ENCODE measurements around the gene NAIF1. TPM values are rescaled to one million over a fixed set of nuclear protein-coding genes. Genes with fewer than 3 reads are reported as not detected.

Gene NAIF1
- total RNA-seq, 1 donor from 2014 or later: 13.3 TPM

DNA sequence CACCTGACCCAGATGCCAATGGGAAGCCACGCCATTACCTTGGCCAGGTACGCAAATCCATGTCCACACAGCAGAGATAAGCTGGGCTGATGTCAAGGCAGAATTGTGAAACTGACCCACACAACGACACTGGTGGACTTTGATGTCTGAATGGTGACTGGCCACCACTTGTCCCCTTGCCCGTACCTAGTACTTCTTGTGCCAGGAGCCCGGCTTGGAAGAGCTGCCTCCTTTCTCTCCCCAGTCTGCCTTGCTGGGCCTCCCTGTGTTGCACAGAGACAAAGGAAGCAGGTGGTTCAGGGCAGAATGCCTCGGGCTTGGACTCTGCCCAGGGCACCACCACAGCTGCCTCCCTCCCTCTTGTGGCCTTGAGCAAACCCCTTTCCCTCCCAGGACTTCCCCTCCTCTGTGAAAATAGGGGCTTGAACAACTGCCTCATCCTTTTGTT lies 37.1 kb upstream of the NAIF1 start:
- Histone ChIP-seq H3K36me3 (peaks cover 4 to 70% of the 10 kb centered on the region in 2 donors), H3K27me3 (no peaks in the 10 kb centered on the region), H3K4me3 (no peak overlapping the region), H3K27ac (peak overlapping the region; percentile 91), H3K4me1 (peaks cover 47% of the 10 kb centered on the region), H3K9me3 (no peaks in the 10 kb centered on the region)
- intact Hi-C loops (cut with DNase I): no loop called here
- DNase-seq (ENCODE audit: extremely low spot score in 2 of 2): no peak
- TF ChIP-seq CTCF (IDR thresholded peaks at IDR 0.05) (no peak), POLR2AphosphoS5 (IDR thresholded peaks at IDR 0.05; ENCODE audit: insufficient read depth in 1 of 2, low read depth in 1 of 2) (no peak), POLR2A (IDR thresholded peaks at IDR 0.05) (no peak)

DNA sequence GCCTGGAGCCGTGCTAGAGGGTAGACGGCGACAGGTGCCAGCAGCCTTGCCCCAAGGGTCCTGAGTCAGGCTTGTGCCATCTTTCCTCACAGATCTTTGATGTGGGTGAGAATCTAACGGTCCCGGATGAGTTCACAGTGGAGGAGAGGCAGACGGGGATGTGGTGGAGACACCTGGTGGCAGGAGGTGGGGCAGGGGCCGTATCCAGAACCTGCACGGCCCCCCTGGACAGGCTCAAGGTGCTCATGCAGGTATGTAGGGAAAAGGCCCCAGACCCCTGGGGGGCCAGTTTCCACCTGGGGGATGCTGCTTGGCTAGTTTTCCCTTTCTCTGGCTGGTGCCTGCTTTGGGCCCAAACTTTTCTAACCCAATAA lies 36.5 kb upstream of the NAIF1 start:
- H3K36me3 ChIP-seq: peaks cover 4 to 64% of the 10 kb centered on the region in 2 donors
- H3K27ac ChIP-seq: peak overlapping the region; percentile 91
- intact Hi-C loops (cut with DNase I): no loop called here
- no peak overlapping the region for H3K4me3 ChIP-seq
- no peaks in the 10 kb centered on the region for H3K9me3 ChIP-seq
- H3K27me3 ChIP-seq: no peaks in the 10 kb centered on the region
- no peak for TF ChIP-seq CTCF (IDR thresholded peaks at IDR 0.05)
- no peak for TF ChIP-seq POLR2AphosphoS5 (IDR thresholded peaks at IDR 0.05; ENCODE audit: insufficient read depth in 1 of 2, low read depth in 1 of 2)
- no peak for TF ChIP-seq POLR2A (IDR thresholded peaks at IDR 0.05)
- no peak for DNase-seq (ENCODE audit: extremely low spot score in 2 of 2)
- H3K4me1 ChIP-seq: peaks cover 53% of the 10 kb centered on the region

DNA sequence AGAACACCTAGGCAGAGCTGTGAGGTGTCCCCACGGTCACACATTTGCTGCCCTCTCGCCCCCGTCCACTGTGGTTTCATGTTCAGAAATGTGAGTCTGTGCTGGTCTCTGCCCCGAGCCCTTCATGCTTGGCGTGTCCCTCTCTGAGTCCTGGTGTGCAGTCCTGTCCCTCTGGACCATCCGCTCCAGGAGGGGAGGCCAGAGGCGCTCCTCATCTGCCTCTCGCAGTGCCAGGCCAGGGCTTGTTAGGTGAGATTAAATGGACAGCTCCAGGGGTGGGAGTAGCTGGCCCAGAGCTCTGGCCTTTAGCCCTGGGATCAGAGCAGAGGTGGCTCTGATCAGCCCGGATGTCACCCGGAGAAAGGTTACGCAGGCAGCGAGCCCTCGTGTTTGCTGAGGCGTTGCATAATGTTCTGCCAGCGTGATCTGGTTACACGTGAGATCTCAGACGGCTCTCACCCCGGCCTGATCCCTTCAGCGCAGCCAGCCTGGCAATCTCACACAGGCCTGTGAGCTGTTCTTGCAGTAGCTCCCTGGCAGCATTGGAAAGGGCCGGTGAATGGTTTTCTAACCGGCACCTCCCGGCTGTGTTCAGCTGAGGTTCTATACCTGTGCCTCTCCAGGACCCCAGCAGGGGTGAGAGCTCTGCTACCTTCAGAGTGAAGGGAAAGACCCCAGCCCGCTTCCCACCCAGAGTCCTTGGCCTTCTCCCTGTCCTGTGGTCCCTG lies 35.9 kb upstream of the NAIF1 start:
- DNase-seq (ENCODE audit: extremely low spot score in 2 of 2): no peak
- peaks cover 4 to 59% of the 10 kb centered on the region in 2 donors for H3K36me3 ChIP-seq
- no peaks in the 10 kb centered on the region for H3K27me3 ChIP-seq
- H3K4me1 ChIP-seq: peaks cover 57% of the 10 kb centered on the region
- H3K27ac ChIP-seq: peak overlapping the region; percentile 91
- no peak overlapping the region for H3K4me3 ChIP-seq
- no peaks in the 10 kb centered on the region for H3K9me3 ChIP-seq
- intact Hi-C loops (cut with DNase I): no loop called here
- TF ChIP-seq POLR2A (IDR thresholded peaks at IDR 0.05) (no peak), POLR2AphosphoS5 (IDR thresholded peaks at IDR 0.05; ENCODE audit: insufficient read depth in 1 of 2, low read depth in 1 of 2) (no peak)

- Histone ChIP-seq H3K27ac (peak overlapping the region; percentile 91), H3K4me1 (peaks cover 65% of the 10 kb centered on the region), H3K27me3 (no peaks in the 10 kb centered on the region), H3K36me3 (peaks cover 3 to 51% of the 10 kb centered on the region in 2 donors), H3K9me3 (no peaks in the 10 kb centered on the region), H3K4me3 (no peak overlapping the region)
- no peak for DNase-seq (ENCODE audit: extremely low spot score in 2 of 2)
- intact Hi-C loops (cut with DNase I): no loop called here
- TF ChIP-seq POLR2A (IDR thresholded peaks at IDR 0.05) (no peak), POLR2AphosphoS5 (IDR thresholded peaks at IDR 0.05; ENCODE audit: insufficient read depth in 1 of 2, low read depth in 1 of 2) (no peak), CTCF (IDR thresholded peaks at IDR 0.05) (no peak)
Measured at GRCh38 chr9:128102196-128102595, 35.1 kb upstream of the NAIF1 start.

GRCh38 chr9:128101690-128102089 lies 34.6 kb upstream of the NAIF1 start:
- H3K4me3 ChIP-seq: no peak overlapping the region
- DNase-seq (ENCODE audit: extremely low spot score in 2 of 2): no peak
- TF ChIP-seq CTCF (IDR thresholded peaks at IDR 0.05): no peak
- no peak for TF ChIP-seq POLR2A (IDR thresholded peaks at IDR 0.05)
- no peak for TF ChIP-seq POLR2AphosphoS5 (IDR thresholded peaks at IDR 0.05; ENCODE audit: insufficient read depth in 1 of 2, low read depth in 1 of 2)
- no peaks in the 10 kb centered on the region for H3K9me3 ChIP-seq
- peaks cover 70% of the 10 kb centered on the region for H3K4me1 ChIP-seq
- peaks cover 0 to 46% of the 10 kb centered on the region in 2 donors for H3K36me3 ChIP-seq
- peak overlapping the region; percentile 91 for H3K27ac ChIP-seq
- H3K27me3 ChIP-seq: no peaks in the 10 kb centered on the region
- intact Hi-C loops (cut with DNase I): no loop called here

All from vagina (tissue), 2 donors.